VCaP (cell line): Measurements from ENCODE around the gene ATXN1.

Experiments used
- H3K27ac ChIP-seq: fragments of 450-650 bp; 2 replicates; pipeline ENCODE4 v1.5.1; 2017
- TF ChIP-seq, protein P1 (sequence below): fragments of 450-650 bp; conservative IDR thresholded peaks from 2 replicates; pipeline ENCODE4 v1.5.1; 2017; ENCODE audit warnings: mild to moderate bottlenecking, moderate library complexity

The ATXN1 gene

GRCh38 chr6:16651871-16652270 lies 109.4 kb downstream of the ATXN1 start:
- H3K27ac ChIP-seq, result no peak overlapping the region
- TF ChIP-seq, protein P1, sequence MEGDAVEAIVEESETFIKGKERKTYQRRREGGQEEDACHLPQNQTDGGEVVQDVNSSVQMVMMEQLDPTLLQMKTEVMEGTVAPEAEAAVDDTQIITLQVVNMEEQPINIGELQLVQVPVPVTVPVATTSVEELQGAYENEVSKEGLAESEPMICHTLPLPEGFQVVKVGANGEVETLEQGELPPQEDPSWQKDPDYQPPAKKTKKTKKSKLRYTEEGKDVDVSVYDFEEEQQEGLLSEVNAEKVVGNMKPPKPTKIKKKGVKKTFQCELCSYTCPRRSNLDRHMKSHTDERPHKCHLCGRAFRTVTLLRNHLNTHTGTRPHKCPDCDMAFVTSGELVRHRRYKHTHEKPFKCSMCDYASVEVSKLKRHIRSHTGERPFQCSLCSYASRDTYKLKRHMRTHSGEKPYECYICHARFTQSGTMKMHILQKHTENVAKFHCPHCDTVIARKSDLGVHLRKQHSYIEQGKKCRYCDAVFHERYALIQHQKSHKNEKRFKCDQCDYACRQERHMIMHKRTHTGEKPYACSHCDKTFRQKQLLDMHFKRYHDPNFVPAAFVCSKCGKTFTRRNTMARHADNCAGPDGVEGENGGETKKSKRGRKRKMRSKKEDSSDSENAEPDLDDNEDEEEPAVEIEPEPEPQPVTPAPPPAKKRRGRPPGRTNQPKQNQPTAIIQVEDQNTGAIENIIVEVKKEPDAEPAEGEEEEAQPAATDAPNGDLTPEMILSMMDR, result no peak

DNA sequence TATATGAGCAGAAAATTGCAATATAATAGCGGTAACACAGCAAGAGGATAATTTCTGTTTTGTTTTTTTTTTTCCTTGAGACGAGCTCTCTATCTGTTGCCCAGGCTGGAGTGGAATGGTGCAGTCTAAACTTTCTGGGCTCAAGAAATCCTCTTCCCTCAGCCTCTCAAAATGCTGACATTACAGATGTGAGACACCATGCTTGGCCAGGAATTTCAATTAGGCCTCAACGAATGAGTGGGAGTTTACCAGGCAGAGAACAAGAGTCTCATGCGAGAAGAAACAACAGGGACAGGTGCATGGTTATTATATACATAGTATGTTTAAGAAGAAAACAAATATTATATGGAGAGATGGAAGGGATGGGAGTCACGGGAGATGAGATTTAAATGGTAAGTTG lies 111.4 kb downstream of the ATXN1 start:
- TF ChIP-seq, protein P1, result no peak
- H3K27ac ChIP-seq, result no peak overlapping the region

DNA sequence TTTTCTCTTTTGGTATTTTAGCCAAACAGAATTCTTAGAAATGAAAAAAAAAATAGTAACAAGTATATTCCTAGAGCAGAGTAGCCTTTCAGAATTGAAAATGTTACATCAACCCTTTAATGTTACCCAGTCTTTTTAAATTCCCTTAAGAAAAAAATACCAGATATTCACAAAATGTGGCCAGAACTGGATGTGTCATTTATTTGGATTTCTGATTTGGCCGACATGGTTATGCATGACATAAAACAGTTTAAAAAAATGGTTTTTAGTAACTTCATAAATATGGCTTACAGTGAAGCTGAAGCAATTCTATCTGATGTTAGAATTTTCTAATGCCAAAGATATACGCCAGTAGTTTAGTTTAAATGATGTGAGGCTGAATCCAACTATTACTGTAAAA lies 112.0 kb downstream of the ATXN1 start:
- TF ChIP-seq, protein P1, result no peak
- H3K27ac ChIP-seq, result no peak overlapping the region

DNA sequence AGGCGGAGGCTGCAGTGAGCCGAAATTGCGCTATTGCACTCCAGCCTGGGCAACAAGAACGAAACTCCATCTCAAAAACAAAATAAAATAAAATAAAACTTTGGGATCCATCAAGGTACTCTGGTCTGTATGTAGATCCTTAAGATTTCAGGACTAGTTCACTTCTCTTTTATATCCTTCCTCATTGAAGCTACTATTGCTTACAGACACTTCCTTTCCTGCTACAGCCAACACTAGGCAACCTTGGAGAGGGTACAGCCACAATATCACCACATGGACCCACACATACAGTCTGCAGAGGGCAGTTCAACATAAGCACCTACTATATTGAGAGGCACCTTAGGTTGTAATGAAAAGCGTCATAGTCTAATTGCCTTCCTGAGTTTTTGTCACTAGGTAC lies 113.3 kb downstream of the ATXN1 start:
- no peak overlapping the region for H3K27ac ChIP-seq
- TF ChIP-seq, protein P1, result no peak

DNA sequence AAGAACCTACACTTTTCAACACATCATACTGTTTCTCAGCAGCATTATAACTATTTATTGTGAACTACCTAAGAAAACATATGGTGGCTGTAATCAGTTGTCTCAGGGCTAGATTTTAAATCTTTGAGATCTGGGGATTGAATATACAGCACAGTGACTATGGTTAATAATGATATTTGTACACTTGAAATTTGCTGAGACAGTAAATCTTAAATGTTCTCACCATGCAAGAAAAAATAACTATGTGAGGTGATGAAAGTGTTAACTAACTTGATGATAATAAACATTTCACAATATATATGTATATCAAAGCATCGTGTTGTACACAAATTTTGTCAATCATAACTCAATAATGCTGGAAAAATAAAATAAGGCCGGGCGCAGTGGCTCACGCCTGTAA lies 113.8 kb downstream of the ATXN1 start:
- TF ChIP-seq, protein P1, result no peak
- no peak overlapping the region for H3K27ac ChIP-seq

DNA sequence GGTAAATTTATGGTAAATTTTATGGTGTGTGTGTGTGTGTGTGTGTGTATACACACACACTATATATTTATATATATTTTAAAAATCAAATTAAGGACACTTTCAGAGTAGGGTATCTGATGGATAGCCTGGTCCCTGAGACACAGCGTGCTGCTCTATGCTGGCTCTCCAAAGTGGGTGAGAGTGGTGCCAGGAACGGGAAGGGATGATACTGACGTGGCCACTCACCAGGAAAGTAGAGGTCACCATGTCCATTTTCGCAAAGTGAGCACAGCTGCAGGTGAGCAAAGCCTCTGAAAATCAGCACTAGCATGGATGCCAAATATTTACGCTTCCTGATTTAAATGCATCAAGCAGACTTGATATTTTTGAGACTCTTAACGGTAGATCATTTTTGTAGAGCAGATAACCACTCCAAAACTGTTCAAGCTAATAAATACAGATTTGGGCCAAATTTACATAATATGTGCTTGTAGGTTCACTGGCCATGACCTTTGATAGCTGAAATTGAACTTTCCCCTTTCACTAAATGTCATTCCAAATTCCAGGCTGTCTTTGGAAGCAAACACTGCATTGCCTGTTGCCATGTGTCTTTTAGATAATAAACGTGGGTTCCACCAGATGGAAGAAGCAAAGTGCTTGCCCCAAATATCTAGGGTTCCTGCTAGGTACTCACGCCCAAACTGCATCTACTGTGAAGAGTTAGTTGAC lies 116.6 kb downstream of the ATXN1 start:
- TF ChIP-seq, protein P1, result no peak
- no peak overlapping the region for H3K27ac ChIP-seq

DNA sequence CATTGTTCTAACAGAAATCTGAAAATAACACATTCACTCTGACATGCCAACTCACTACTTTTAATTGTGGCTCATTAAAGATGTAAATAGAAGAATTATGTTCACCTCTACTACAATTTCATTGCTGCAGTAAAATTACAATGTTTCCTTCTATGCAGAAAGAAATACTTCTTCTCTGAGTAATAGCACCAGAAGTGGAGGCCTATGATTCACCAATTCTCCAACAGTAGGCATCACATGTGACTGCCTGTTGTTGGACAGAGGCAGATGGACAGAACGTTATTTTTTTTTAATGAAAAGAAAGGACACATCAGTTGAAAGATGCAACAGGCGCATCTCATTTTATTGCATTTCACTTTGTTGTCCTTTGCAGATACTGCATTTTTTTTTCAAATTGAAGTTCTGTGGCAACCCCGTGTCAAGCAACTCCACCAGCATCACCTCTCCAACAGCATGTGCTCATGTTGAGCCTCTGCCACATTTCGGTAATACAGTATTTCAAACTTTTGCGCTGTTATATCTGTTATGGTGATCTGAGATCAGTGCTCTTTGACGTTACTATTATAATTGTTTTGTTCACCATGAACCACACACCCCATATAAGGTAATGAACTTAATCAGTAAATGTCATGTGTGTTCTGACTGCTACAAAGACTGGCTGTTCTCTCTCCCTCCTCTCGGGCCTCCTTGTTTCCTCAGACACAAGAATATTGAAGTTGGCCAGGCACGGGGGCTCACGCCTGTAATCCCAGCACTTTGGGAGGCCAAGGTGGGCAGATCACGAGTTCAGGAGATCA lies 121.4 kb downstream of the ATXN1 start:
- no peak overlapping the region for H3K27ac ChIP-seq
- TF ChIP-seq, protein P1, result no peak
